Activated CD4-positive, alpha-beta T cell treated with anti-CD3 and anti-CD28 coated beads, Interleukin-2, amount 50 U/mL, for 16 hours (primary cell): ENCODE data around the gene FBXO48.
A peak's percentile ranks its signal among the peaks of the same experiment; 100 is the strongest.
"Not testable (repeated sequence)": the region's sequence is repeated elsewhere in the genome, so short reads cannot be mapped to it uniquely, and the experiment has no call there.

Experiments used
- DNase-seq: peaks from one replicate; pipeline ENCODE4 v3.0.0-alpha.2; 2020

Gene FBXO48

GRCh38 chr2:68469935-68470334 lies 2.8 kb upstream of the FBXO48 start:
- DNase-seq: no peak

- no peak for DNase-seq
Measured at GRCh38 chr2:68468801-68469200, 1.7 kb upstream of the FBXO48 start.

GRCh38 chr2:68466778-68467076 lies 367 bp downstream of the FBXO48 start:
- no peak for DNase-seq

GRCh38 chr2:68466361-68466777 lies 725 bp downstream of the FBXO48 start:
- peak; percentile 77 for DNase-seq

- peak; percentile 86 for DNase-seq
Measured at GRCh38 chr2:68465081-68465916, 1.8 kb downstream of the FBXO48 start.

DNA sequence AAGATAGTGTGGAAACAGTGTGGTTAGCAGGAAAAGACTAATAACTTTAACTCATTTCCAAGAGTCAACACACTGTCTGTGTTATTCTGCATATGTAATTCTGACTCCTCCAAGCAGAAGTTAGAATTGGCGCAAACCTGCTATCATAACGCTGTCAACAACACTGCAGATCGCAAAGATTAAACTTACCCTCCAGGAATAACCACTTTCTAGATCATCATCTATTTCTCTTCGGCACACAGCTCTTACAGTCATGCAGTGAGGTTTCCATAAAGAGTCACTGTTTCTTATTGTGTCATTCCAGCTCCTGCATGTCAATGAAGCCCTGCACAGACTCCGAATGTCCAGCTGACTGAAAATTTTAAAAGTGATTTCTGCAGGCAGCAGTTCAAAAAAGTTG lies 2.4 kb downstream of the FBXO48 start:
- DNase-seq: peak; percentile 45

DNA sequence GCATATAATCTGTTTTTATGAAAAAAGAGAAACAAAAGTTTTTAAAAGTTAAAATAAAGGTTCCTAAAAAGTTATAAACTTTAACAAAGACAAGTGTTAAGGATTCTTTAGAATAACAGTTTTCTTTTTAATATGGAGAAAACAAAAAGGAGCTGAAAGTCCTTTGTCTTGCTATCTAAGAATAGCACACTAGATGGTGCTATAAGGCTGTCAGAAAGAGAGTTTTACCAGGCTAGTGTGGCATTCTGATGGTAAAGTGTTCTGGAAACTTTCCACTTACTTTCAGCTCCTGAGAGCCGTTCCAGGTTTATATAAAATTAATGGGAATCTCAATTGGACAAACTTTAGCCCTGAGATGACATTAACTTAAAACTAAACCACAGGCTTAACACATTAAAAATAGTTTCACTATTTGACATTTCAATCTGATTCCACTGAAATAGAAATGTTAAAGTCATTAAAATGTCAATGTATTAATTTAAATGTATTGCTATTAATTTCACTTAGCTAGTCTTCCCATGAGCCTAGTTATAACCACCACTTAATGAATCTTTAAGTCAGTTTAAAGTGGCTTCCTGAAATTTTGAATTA lies 3.7 kb downstream of the FBXO48 start:
- peak; percentile 69 for DNase-seq

DNA sequence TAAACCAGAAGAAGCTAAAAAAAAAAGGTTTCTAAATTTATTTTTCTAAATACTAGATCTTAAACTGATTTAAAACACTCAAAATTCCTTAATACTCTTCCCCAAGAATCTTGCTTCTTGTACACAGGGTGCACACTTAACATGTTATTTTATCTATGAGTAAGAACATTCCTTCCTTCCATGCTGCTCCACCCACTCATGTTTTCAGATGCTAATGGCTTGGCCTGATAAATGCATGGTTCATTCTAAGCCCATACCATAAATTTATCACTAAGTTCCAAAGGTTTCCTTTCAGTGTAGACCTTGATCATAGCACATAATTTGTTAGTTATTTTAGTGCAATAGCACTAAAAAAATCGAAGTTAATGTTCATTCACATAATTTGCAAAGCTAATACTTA lies 8.1 kb downstream of the FBXO48 start:
- no peak for DNase-seq

DNA sequence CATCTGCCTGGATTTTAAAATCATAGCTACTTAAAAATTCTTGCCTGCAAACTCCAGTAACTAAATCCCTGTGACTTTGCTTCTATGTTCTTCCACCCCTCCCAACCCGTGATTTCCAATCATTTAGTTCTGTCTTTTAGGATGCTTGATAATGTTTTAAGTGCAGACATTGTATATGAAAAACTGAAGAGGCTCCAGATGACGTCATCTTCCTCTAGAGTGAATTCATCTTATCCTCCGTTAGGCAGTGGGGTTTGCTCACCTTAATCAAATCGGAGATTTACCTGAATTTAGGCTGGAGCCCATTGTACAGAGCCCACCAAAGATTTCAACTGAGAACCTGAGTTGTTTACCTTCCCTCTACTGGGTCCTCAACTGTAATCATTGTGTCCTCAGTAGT lies 10.9 kb downstream of the FBXO48 start:
- no peak for DNase-seq

GRCh38 chr2:68454719-68455118 lies 12.4 kb downstream of the FBXO48 start:
- DNase-seq: no peak

GRCh38 chr2:68453761-68454360 lies 13.2 kb downstream of the FBXO48 start:
- no peak for DNase-seq

DNA sequence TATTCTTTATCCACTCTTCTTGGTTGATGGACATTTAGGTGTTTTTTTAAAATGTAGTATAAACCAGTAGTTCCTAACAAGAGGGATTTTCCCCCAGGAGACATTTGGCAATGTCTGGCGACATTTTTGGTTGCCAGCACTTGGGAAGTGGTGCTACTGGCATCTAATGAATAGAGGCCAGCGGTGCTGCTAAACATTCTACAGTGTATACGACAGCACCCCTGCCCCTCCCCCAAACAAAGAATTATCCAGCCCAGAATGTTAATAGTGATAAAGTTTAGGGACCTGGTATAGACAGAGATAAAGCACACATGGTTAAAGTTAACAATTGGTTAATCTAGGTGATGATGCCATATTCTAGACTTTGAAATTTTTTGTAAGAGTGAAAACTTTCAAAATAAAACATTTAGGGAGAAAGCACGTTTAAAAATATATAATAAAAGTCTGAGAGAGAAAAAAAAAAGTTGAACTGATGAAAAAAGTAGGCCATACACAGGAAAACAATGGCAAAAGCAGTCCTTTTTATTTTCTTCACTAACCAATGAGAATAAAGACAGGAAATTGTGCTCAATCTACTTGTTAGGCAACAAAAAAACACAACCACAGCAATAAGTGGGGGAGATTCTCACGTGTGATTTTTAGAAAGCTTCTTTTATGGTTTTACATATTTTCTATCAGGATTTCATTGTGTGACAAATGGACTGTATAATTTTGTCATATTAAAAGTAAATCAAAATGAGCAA lies 14.8 kb downstream of the FBXO48 start:
- DNase-seq: no peak

DNA sequence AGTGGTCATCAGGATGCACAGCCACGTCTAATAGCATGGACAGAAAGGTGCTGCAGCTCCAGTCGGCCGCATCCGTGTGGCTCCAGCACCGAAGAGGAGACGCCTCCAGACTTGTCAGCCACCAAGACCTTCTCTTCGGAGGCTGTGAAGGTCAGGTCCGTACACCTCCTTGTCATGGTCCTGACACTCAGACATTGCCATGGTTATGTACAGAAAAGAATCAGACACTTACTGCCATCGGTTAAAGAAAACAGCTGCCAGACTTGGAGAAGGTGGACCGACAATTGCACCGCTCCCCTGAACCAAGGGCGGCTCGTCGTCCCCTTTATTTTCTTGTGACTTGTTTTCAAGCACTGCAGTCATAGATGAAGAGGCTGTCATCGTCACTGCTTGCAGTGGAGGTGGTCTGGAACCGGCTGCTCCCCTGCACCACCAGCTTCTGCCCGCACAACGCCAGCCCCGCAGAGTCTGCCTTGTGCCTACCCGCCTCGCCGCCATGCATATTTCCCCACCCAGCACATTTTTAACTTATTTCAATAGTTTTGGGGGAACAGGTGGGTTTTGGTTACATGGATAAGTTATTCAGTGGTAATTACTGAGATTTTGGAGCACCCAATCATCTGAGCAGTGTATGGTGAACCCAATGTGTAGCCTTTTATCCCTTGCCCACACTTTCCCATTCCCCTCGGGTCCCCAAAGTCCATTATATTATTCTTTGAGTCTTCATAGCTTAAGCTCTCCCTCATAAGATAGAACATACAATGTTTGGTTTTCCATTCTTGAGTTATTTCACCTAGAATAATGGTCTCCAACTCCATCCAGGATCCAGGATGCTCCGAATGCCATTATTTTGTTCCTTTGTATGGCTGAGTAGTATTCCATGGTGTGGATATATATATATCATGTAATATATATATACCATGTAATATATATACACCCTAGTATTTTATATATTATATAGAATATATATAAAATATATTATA lies 18.1 kb downstream of the FBXO48 start:
- DNase-seq: no peak

GRCh38 chr2:68447118-68447517 lies 20.0 kb downstream of the FBXO48 start:
- DNase-seq: no peak

DNA sequence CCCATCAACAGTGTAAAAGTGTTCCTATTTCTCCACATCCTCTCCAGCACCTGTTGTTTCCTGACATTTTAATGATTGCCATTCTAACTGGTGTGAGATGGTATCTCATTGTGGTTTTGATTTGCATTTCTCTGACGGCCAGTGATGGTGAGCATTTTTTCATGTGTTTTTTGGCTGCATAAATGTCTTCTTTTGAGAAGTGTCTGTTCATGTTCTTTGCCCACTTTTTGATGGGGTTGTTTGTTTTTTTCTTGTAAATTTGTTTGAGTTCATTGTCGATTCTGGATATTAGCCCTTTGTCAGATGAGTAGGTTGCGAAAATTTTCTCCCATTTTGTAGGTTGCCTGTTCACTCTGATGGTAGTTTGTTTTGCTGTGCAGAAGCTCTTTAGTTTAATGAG lies 20.7 kb downstream of the FBXO48 start:
- not testable (repeated sequence) for DNase-seq

GRCh38 chr2:68441994-68442322 lies 25.1 kb downstream of the FBXO48 start:
- DNase-seq: no peak

DNA sequence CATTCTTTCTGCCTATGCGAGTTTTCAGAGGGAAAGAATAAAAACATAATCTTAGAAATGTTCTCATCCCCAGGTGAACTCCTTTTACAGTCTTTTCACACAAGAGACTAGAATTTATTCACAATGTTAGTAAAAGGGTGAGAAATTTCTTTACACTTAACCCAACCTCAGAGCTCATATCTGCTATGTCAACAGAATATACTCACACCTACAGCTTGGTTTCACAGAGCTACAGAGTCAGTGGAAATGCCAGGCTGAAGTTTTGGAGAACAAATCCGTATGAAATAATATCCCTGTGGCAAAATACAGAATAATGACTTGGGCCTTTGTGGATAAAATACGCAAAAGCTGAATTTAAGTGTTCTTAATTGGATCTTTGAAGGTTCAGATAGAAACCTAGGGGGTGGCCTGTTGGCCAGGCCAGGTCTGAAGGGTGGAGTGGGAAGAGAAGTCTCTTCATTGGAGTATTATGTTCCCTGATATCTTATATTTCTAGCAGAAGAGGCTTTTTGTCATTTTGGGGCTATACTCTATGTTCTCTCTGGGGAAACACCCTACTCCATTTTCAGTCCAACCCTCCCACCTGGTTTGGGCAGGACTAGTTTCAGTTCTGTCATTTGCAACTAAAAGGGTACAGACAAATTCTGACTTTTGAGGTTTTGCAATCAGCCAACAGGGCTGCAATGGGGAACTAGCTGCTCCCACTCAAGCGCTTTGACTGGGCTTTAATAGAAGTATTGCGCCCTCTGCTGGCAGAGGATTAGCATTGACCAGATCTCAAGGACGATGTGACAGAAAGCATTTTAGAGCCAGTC lies 25.7 kb downstream of the FBXO48 start:
- peak; percentile 92 for DNase-seq

GRCh38 chr2:68438455-68439303 lies 28.4 kb downstream of the FBXO48 start:
- no peak for DNase-seq

- DNase-seq: no peak
Measured at GRCh38 chr2:68436270-68436669, 30.8 kb downstream of the FBXO48 start.

- no peak for DNase-seq
Measured at GRCh38 chr2:68435615-68436014, 31.5 kb downstream of the FBXO48 start.

DNA sequence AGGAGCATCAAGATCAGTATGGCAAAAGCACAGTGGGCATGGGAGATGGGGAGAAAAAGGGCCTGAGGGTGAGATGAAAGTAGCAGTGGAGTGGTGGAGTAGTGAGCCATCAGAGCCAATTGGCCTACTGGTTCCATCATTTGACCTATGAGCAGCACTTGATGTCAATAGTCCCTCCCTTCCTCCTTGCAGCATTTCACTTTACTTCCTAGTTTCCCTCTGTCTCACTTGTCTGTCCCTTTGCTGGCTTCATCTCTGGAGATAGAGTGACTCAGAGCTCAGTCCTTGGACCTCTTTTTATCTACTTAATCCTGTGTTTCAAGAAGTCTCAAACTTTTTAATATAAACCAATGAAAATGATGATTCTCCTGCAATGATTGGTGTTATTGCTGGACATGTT lies 32.1 kb downstream of the FBXO48 start:
- no peak for DNase-seq
